KMS-11 (cell line): ENCODE data around the gene MGA.

ENCODE experiments used
- H2AFZ ChIP-seq: fragments of 200-600 bp; sonication (generic); 2 replicates; pipeline ENCODE4 v1.6.1; 2016; ENCODE audit warnings: antibody characterized with exemption, mixed run types, low read depth
- H3K27ac ChIP-seq: fragments of 200-600 bp; sonication (generic); 2 replicates; pipeline ENCODE4 v1.6.1; 2016; ENCODE audit warnings: mild to moderate bottlenecking, mixed run types
- H3K27me3 ChIP-seq: fragments of 200-600 bp; sonication (generic); 2 replicates; pipeline ENCODE4 v1.6.1; 2017; ENCODE audit warnings: mild to moderate bottlenecking, low read depth, mixed run types, moderate library complexity; ENCODE audit not compliant: insufficient read depth
- H3K36me3 ChIP-seq: fragments of 200-600 bp; sonication (generic); 2 replicates; pipeline ENCODE4 v1.6.1; 2017; ENCODE audit warnings: mild to moderate bottlenecking, mixed run types; ENCODE audit not compliant: insufficient read depth
- H3K4me1 ChIP-seq: fragments of 200-600 bp; sonication (generic); 2 replicates; pipeline ENCODE4 v1.6.1; 2016; ENCODE audit warnings: mild to moderate bottlenecking, low read depth, mixed run types; ENCODE audit not compliant: poor library complexity, severe bottlenecking
- H3K4me2 ChIP-seq: fragments of 200-600 bp; sonication (generic); 2 replicates; pipeline ENCODE4 v1.7.0; 2016; ENCODE audit warnings: mild to moderate bottlenecking, mixed run types
- H3K4me3 ChIP-seq: fragments of 200-600 bp; sonication (generic); IDR thresholded peaks from 2 replicates; pipeline ENCODE4 v1.6.1; 2017; ENCODE audit warnings: low read depth, low read length, mixed read lengths; ENCODE audit not compliant: insufficient read depth
- H3K79me2 ChIP-seq: fragments of 200-600 bp; sonication (generic); 2 replicates; pipeline ENCODE4 v1.6.1; 2016; ENCODE audit warnings: low read depth, mixed run types; ENCODE audit not compliant: insufficient read depth
- H3K9ac ChIP-seq: fragments of 200-600 bp; sonication (generic); 2 replicates; pipeline ENCODE4 v1.6.1; 2016; ENCODE audit warnings: mild to moderate bottlenecking, mixed run types
- H4K20me1 ChIP-seq: fragments of 200-600 bp; sonication (generic); 2 replicates; pipeline ENCODE4 v1.6.1; 2016; ENCODE audit warnings: mild to moderate bottlenecking, mixed run types; ENCODE audit not compliant: insufficient read depth
- TF ChIP-seq, protein P1 (sequence below): fragments of 200-600 bp; sonication (generic); conservative IDR thresholded peaks from 2 replicates; pipeline ENCODE4 v1.6.1; 2017; ENCODE audit warnings: low read depth, mild to moderate bottlenecking, antibody characterized with exemption, low read length, moderate library complexity, mixed read lengths

Gene MGA

DNA sequence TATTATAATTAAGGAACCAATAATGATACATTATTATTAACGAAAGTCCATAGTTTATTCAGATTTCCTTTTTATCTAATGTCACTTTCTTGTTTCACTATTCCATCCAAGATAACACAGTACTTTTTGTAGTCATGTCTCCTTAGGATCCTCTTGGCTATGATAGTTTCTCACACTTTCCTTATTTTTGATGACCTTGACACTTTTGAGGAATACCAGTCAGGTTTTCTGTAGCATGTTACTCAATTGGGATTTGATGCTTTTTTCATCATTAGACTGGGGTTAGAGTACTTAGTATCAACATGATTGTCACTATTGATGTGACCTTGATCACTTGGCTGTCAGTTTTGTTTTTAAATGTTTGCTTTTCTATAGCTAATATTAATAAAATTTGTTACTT, 33.0 kb upstream of the MGA start:
- H3K27ac ChIP-seq: no peak overlapping the region
- no peaks in the 10 kb centered on the region for H3K4me1 ChIP-seq
- TF ChIP-seq, protein P1, sequence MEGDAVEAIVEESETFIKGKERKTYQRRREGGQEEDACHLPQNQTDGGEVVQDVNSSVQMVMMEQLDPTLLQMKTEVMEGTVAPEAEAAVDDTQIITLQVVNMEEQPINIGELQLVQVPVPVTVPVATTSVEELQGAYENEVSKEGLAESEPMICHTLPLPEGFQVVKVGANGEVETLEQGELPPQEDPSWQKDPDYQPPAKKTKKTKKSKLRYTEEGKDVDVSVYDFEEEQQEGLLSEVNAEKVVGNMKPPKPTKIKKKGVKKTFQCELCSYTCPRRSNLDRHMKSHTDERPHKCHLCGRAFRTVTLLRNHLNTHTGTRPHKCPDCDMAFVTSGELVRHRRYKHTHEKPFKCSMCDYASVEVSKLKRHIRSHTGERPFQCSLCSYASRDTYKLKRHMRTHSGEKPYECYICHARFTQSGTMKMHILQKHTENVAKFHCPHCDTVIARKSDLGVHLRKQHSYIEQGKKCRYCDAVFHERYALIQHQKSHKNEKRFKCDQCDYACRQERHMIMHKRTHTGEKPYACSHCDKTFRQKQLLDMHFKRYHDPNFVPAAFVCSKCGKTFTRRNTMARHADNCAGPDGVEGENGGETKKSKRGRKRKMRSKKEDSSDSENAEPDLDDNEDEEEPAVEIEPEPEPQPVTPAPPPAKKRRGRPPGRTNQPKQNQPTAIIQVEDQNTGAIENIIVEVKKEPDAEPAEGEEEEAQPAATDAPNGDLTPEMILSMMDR: no peak
- H2AFZ ChIP-seq: no peak overlapping the region
- H3K9ac ChIP-seq: no peak overlapping the region
- no peaks in the 10 kb centered on the region for H4K20me1 ChIP-seq
- H3K36me3 ChIP-seq: no peaks in the 10 kb centered on the region
- H3K27me3 ChIP-seq: no peaks in the 10 kb centered on the region
- H3K4me3 ChIP-seq: no peak overlapping the region
- no peaks in the 10 kb centered on the region for H3K79me2 ChIP-seq
- no peak overlapping the region for H3K4me2 ChIP-seq

DNA sequence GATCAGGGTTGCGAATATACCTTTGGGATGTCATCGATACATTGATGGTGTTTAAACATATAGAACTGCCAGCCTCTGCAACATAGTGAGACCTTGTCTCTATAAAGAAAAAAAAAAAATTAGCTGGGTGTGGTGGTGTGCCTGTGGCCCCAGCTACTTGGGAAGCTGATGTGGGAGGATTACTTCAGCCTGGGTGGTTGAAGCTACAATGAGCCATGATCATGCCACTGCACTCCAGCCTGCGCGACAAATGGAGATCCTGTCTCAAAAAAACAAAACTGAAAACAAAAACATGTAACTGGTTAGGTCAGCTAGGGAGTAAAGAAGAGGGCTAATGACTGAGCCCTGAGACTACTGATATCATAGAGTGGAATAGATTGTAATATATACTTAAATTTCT, 30.7 kb upstream of the MGA start:
- Histone ChIP-seq H3K36me3 (no peaks in the 10 kb centered on the region), H2AFZ (no peak overlapping the region), H3K4me1 (no peaks in the 10 kb centered on the region), H3K4me2 (no peak overlapping the region), H3K79me2 (no peaks in the 10 kb centered on the region), H3K27ac (no peak overlapping the region), H3K9ac (no peak overlapping the region), H3K4me3 (no peak overlapping the region), H3K27me3 (no peaks in the 10 kb centered on the region), H4K20me1 (no peaks in the 10 kb centered on the region)
- TF ChIP-seq, protein P1: no peak

DNA sequence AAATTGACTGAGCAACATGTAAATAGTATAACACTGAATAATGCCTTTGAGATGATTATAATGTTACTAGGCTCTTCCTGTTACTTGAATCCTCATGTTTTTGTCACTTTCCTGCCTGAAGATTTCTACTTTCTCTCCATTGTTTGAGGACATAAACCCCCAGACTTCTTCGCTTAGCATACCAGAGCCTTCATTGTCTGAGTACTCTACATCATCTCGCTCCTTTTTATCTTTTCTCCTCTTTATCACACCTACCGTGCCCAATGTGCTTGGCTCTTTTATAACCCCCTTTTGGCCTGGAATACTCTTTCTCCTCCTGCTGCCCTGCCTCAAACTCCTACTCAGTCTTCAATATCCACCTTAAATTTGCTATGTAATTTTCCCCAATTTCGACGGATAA, 30.3 kb upstream of the MGA start:
- Histone ChIP-seq H3K27ac (no peak overlapping the region), H3K79me2 (no peaks in the 10 kb centered on the region), H2AFZ (no peak overlapping the region), H3K4me1 (no peaks in the 10 kb centered on the region), H3K4me2 (no peak overlapping the region), H4K20me1 (no peaks in the 10 kb centered on the region), H3K36me3 (no peaks in the 10 kb centered on the region), H3K4me3 (no peak overlapping the region), H3K9ac (no peak overlapping the region), H3K27me3 (no peaks in the 10 kb centered on the region)
- TF ChIP-seq, protein P1: no peak

DNA sequence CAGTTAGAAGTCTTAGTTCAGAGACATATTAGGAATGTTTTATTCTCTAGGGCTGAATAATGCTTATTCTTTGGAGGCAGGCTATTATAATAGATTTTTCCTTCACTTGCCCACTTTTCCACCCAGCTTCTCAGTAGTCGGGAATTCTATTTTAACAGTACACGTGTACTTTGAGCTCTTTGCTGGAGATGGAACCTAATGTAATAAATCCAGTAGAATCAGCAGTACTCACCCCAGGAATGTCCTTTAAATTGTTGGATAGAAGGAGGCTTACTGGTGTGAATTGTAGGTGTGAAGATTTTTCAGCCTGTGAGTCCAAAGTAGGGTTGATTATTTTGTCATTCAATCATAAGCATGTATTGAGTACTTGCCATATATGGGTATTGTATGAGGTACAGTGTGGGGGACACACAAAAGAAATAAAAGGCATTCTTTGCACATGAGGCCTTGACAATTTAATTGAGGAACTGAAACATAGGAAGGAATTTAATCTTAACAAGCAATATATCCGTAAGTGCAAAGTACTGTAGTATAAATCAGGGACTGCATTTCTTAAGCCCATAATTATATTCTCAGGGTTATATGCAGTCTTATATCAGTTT, 29.5 kb upstream of the MGA start:
- Histone ChIP-seq H3K4me2 (no peak overlapping the region), H3K27me3 (no peaks in the 10 kb centered on the region), H3K27ac (no peak overlapping the region), H3K4me1 (no peaks in the 10 kb centered on the region), H2AFZ (no peak overlapping the region), H3K9ac (no peak overlapping the region), H3K4me3 (no peak overlapping the region), H3K36me3 (no peaks in the 10 kb centered on the region), H3K79me2 (no peaks in the 10 kb centered on the region), H4K20me1 (no peaks in the 10 kb centered on the region)
- TF ChIP-seq, protein P1: no peak
